GM19468 (cell line): Measurements from ENCODE around the gene SETD7.

Experiments used
- ATAC-seq: cut with Tn5 transposase; IDR thresholded peaks from one replicate; pipeline ENCODE4 v1.9.1; 2021; ENCODE audit warnings: mild to moderate bottlenecking, moderate library complexity, moderate number of reproducible peaks; ENCODE audit not compliant: unreplicated experiment; ENCODE audit errors: extremely low read depth

Gene SETD7

GRCh38 chr4:139556071-139556723, at the start of gene SETD7:
Gene SETD7 (minus strand): TSS chr4:139556219. CDS start chr4:139556137, 82 bp downstream.
- no peak for ATAC-seq

DNA sequence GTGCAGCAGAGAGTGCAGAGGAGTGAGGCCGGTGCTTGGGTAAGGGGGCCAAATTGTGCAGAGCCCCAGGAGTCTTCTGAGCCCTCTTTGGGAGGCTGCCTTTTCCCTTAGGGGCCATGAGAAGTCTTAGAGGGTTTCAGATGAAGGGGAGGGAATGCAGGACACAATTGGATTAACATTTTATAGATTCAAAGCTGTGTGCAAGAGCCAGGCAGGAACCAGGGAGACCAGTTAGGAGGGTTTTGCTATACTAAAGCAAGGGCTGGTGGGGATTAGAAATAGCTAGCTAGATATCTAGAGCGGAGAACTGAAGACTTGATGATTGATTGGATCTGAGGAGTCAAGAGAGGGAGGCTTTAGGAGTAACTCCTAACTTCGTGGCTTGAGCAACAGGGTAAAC, 49.5 kb upstream of the SETD7 start:
- no peak for ATAC-seq

- ATAC-seq, result no peak
Observed at GRCh38 chr4:139603576-139604410, 47.8 kb upstream of the SETD7 start.

DNA sequence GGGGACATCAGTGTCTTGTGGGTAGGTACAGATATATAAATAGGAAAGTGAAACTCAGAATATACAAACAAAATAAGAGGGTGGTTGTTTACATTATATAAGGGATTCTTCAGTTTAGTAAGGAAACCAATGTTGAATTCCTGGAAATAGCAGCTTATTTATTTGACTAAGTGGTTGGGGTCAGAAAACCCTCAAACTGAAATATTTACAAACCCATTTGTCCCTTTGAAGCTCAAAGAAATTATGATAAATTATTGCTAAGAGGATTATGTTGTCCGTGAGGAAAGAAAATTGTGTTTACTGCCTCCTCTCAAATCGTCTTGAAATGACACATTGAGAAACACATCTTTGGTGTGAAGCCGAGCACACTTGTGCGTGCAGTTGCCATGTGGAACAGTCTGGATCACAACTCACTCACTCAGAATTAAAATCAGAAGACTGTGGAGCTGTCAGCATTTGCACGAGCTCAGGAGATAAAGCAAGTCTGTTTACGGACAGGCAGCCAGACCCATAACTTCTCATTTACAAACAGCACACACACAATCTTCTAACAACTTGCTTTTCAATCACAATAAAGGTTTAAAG, 46.8 kb upstream of the SETD7 start:
- no peak for ATAC-seq

DNA sequence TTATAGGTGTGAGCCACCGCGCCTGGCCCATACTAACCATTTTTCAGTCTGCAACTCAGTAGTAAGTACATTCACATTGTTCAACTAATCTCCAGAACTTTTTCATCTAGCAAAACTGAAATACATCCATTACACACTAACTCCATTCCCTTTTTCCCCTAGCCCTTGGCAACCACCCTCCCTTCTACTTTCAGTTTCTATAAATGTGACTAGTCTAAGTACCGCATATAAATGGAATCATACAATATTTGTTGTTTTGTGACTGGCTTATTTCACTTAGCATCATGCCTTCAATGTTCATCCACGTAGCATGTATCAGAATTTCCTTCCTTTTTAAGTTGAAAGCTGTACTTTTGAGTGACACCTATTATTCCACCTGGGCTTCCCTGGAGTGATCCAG, 44.6 kb upstream of the SETD7 start:
- ATAC-seq, result no peak

DNA sequence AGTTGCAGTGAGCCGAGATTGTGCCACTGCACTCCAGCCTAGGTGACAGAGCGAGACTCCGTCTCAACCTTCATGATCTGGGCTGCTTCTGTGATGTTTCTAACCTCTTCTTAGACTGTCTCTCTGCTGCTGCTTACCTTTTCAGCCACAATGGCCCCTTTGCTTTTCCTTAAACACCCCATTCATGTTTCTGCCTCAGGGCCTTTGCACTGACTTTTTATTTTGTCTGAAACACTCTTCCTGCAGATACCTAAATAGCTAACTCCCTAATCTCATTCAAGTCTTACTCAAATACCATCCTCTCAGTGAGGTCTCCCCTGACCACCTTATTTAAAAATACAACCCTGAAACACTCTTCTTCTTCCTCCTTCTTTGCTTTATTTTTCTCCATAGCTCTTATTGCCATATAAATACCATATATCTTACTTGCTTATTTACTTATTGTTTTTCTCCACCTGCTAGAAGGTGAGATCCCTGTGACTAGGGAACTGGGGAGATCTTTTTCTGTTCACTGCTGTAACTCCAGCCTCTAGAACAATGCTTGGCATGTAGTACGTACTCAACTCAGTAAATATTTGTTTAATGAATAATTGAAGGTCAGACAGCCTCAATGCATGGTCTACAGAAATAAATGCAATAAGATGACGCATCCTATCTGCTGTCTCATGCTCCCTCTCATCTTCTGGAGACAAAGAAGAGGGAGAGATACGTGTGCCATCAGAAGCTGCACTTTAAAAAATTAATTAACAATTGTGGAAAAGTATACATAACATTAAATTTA, 43.8 kb upstream of the SETD7 start:
- ATAC-seq, result no peak

DNA sequence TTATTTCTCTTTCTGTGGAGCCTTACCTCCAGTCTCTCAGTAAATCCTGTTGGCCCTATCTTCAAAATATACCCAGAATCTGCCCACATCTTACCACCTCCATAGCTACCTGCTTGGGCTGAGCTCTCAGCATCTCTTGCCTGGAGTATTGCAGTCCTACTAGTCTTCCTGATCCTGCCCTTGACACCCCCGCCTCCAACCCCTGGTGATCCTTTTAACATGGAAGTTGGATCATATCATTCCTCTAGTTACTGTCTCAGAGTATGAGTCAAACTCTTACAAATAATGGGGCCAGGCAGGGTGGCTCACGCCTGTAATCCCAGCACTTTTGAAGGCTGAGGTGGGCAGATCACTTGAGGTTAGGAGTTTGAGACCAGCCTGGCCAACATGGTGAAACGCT, 43.1 kb upstream of the SETD7 start:
- no peak for ATAC-seq

- no peak for ATAC-seq
Observed at GRCh38 chr4:139596684-139597279, 40.8 kb upstream of the SETD7 start.

GRCh38 chr4:139596034-139596683, 40.1 kb upstream of the SETD7 start:
- no peak for ATAC-seq

- no peak for ATAC-seq
Observed at GRCh38 chr4:139594591-139595185, 38.7 kb upstream of the SETD7 start.

DNA sequence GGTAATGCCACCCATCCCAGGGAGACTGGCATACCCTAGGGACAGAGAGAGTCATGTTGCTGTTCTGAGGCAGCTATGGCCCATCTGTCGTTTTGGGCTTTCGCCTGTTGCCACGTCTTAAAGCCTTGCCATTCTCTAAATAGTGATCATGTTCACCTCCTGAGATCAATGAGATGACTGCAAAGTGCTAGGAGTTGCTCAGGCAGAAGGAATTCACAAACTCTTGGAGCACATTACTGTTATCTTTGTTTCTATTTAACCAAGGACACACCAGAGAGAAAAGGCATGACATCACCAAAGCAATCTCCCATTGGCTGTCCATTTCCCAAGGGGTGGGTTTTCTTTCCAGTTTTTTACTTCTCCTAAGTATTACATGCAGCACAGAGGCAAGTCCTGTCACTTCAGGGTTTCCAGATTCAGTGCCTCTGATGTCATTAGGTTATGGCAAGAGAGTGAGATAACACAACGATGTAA, 37.1 kb upstream of the SETD7 start:
- ATAC-seq, result no peak

GRCh38 chr4:139589336-139590018, 33.5 kb upstream of the SETD7 start:
- ATAC-seq, result no peak

DNA sequence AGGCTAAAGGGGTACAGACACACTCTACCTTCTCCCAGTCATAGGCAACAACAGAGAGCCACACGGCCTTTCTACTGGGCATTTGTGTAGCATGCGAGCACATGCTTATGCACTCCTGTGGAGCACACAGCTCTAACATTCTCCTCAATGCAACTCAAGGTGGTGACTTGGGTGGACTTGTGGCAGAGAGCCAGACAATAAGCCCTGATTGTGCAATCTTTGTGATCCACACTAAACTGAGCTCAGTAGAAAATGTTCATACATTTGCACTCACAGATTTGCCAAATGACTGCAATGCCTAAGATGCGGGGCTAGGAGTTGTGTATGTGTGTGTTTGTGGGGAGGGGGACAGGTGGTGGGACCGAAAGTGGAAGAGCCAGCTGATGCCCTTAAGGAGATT, 31.4 kb upstream of the SETD7 start:
- ATAC-seq, result no peak

DNA sequence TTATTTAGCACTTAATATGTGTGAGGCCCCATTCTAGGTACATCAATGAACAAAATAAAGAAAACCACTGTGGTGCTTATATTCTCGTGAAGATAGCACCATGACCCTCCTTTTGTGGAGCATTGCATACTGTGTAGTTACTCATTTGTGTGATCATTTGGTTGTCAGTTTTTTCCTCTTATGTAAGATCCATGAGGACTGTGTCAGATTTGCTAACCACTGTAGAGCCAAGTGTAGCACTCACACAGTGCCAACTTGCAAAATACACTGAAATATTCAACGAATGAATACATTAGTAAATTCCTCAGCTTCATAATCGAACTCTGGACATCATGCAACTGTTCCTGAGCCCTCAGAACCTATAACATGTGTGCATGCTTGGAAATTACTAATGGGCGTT, 29.5 kb upstream of the SETD7 start:
- no peak for ATAC-seq

GRCh38 chr4:139584784-139585183, 28.8 kb upstream of the SETD7 start:
- ATAC-seq, result no peak

GRCh38 chr4:139584013-139584412, 28.0 kb upstream of the SETD7 start:
- ATAC-seq, result no peak

- ATAC-seq, result no peak
Observed at GRCh38 chr4:139582044-139582443, 26.0 kb upstream of the SETD7 start.

DNA sequence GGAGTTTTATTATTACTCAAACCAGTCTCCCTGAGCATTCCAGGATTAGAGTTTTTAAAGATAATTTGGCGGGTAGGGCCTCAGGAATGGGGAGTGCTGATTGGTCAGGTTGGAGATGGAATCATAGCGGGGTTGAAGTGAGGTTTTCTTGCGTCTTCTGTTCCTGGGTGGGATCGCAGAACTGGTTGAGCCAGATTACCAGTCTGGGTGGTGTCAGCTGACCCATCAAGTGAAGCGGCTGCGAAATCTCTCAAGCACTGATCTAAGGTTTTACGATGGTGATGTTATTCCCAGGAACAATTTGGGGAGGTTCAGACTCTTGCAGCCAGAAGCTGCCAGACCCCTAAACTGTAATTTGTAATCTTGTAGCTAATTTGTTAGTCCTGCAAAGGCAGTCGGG, 25.1 kb upstream of the SETD7 start:
- no peak for ATAC-seq

DNA sequence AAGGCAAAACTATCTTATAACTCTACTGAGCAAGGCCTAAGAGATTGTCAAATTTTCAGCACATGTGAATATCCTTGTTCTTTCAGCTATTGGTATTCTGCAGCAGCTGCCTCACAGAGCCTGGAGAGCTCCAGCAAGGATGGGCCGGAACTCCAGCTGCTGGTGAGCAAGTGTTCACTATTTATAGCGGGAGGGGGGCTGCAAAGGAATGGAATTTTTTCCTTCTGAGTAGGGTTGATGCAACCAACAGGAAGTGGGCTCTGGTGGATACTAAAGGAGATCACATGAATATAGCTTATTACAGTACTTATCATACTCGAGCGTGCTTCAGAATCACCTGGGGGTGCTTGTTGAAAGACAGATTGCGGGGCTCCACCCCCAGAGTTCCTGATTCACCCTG, 20.2 kb upstream of the SETD7 start:
- no peak for ATAC-seq
